ENCODE results near the gene TRNP1. TPM values are rescaled to one million over a fixed set of nuclear protein-coding genes. Genes with fewer than 3 reads are reported as not detected.

Gene TRNP1
- total RNA-seq, 2 experiments from 2014 or later = 0.19 to 0.20 TPM

- no peak for TF ChIP-seq CTCF (IDR thresholded peaks at IDR 0.05)
- DNase-seq (no peak), ATAC-seq (ENCODE audit: poor library complexity) (no peak)
- Mint-ChIP-seq H3K27ac (no peak overlapping the region), H3K36me3 (ENCODE audit: low read depth) (no peaks in the 10 kb centered on the region), H3K27me3 (peaks cover 5% of the 10 kb centered on the region), H3K4me3 (no peak overlapping the region), H3K9me3 (no peaks in the 10 kb centered on the region), H3K4me1 (ENCODE audit: low read depth) (no peaks in the 10 kb centered on the region)
- Histone ChIP-seq H3K4me1 (ENCODE audit: insufficient read depth, low read length) (peaks cover 5% of the 10 kb centered on the region), H3K4me3 (ENCODE audit: low read length) (no peak overlapping the region), H3K27me3 (ENCODE audit: control insufficient read depth in 1 of 2, insufficient read depth in 2 of 2, low read length in 2 of 2) (peaks cover 0 to 5% of the 10 kb centered on the region in 2 experiments), H3K27ac (ENCODE audit: low read depth in 1 of 2, low read length in 2 of 2) (no peak overlapping the region), H3K9me3 (ENCODE audit: control insufficient read depth in 1 of 2, insufficient read depth in 1 of 2, low read length in 2 of 2) (no peaks in the 10 kb centered on the region), H3K36me3 (ENCODE audit: insufficient read depth, low read length) (no peaks in the 10 kb centered on the region)
- POLR2A ChIA-PET = no interaction called here
- CTCF ChIA-PET = interaction anchor here (1.0 to 2.1 kb wide), 3 partner anchors 11 to 13 kb away, joined by 3 to 11 read pairs (median 4); no protein-coding TSS in a partner anchor
- intact Hi-C loops (cut with DNase I, micrococcal nuclease) = no loop called here
Observed at GRCh38 chr1:27033043-27033746, 39.7 kb downstream of the TRNP1 start.

- Histone ChIP-seq H3K9me3 (ENCODE audit: control insufficient read depth in 1 of 2, insufficient read depth in 1 of 2, low read length in 2 of 2) (no peaks in the 10 kb centered on the region), H3K4me3 (ENCODE audit: low read length) (no peak overlapping the region), H3K27ac (ENCODE audit: low read depth in 1 of 2, low read length in 2 of 2) (no peak overlapping the region), H3K27me3 (ENCODE audit: control insufficient read depth in 1 of 2, insufficient read depth in 2 of 2, low read length in 2 of 2) (peaks cover 0 to 5% of the 10 kb centered on the region in 2 experiments), H3K36me3 (ENCODE audit: insufficient read depth, low read length) (no peaks in the 10 kb centered on the region), H3K4me1 (ENCODE audit: insufficient read depth, low read length) (peaks cover 5% of the 10 kb centered on the region)
- DNase-seq = no peak
- no peak overlapping the region for H3K27ac Mint-ChIP-seq
- H3K9me3 Mint-ChIP-seq = no peaks in the 10 kb centered on the region
- H3K4me1 Mint-ChIP-seq (ENCODE audit: low read depth) = no peaks in the 10 kb centered on the region
- CTCF ChIA-PET = interaction anchor here (1.7 to 2.1 kb wide), 2 partner anchors 9 to 11 kb away, joined by 4 to 11 read pairs; no protein-coding TSS in a partner anchor
- H3K4me3 Mint-ChIP-seq = no peak overlapping the region
- POLR2A ChIA-PET = no interaction called here
- no peak for ATAC-seq (ENCODE audit: poor library complexity)
- intact Hi-C loops (cut with DNase I, micrococcal nuclease) = no loop called here
- H3K27me3 Mint-ChIP-seq = peaks cover 6% of the 10 kb centered on the region
- TF ChIP-seq CTCF (IDR thresholded peaks at IDR 0.05) = no peak
- no peaks in the 10 kb centered on the region for H3K36me3 Mint-ChIP-seq (ENCODE audit: low read depth)
Observed at GRCh38 chr1:27035344-27035743, 41.9 kb downstream of the TRNP1 start.

- Histone ChIP-seq H3K27me3 (ENCODE audit: control insufficient read depth in 1 of 2, insufficient read depth in 2 of 2, low read length in 2 of 2) (peaks cover 0 to 4% of the 10 kb centered on the region in 2 experiments), H3K4me3 (ENCODE audit: low read length) (no peak overlapping the region), H3K4me1 (ENCODE audit: insufficient read depth, low read length) (peaks cover 2% of the 10 kb centered on the region), H3K27ac (ENCODE audit: low read depth in 1 of 2, low read length in 2 of 2) (no peak overlapping the region), H3K36me3 (ENCODE audit: insufficient read depth, low read length) (no peaks in the 10 kb centered on the region), H3K9me3 (ENCODE audit: control insufficient read depth in 1 of 2, insufficient read depth in 1 of 2, low read length in 2 of 2) (no peaks in the 10 kb centered on the region)
- H3K27ac Mint-ChIP-seq = no peak overlapping the region
- DNase-seq = no peak
- no peaks in the 10 kb centered on the region for H3K36me3 Mint-ChIP-seq (ENCODE audit: low read depth)
- peaks cover 6% of the 10 kb centered on the region for H3K27me3 Mint-ChIP-seq
- no peak overlapping the region for H3K4me3 Mint-ChIP-seq
- POLR2A ChIA-PET = no interaction called here
- no peak for TF ChIP-seq CTCF (IDR thresholded peaks at IDR 0.05)
- no peaks in the 10 kb centered on the region for H3K9me3 Mint-ChIP-seq
- H3K4me1 Mint-ChIP-seq (ENCODE audit: low read depth) = no peaks in the 10 kb centered on the region
- intact Hi-C loops (cut with DNase I, micrococcal nuclease) = no loop called here
- no peak for ATAC-seq (ENCODE audit: poor library complexity)
- CTCF ChIA-PET = no interaction called here
Observed at GRCh38 chr1:27036718-27037117, 43.2 kb downstream of the TRNP1 start.
